Esophagus squamous epithelium (tissue), 4 donors: Measurements from ENCODE around the gene CTNND2.

Source experiments
- CTCF ChIP-seq, 6 experiments: fragments of 450-650 bp in 4 of 6; fragments of 200-600 bp in 2 of 6; sonication (generic) in 2 of 6; IDR thresholded peaks; one replicate each; pipeline ENCODE4 v1.5.1; 2016 to 2019; ENCODE audit warnings: antibody characterized with exemption in 6 of 6, mild to moderate bottlenecking in 4 of 6, moderate library complexity in 4 of 6
- POLR2A ChIP-seq, 4 donors: fragments of 450-650 bp; IDR thresholded peaks; one replicate each; pipeline ENCODE4 v1.6.1; 2017; ENCODE audit warnings: antibody characterized with exemption in 4 of 4, mild to moderate bottlenecking in 4 of 4, moderate library complexity in 3 of 4

DNA sequence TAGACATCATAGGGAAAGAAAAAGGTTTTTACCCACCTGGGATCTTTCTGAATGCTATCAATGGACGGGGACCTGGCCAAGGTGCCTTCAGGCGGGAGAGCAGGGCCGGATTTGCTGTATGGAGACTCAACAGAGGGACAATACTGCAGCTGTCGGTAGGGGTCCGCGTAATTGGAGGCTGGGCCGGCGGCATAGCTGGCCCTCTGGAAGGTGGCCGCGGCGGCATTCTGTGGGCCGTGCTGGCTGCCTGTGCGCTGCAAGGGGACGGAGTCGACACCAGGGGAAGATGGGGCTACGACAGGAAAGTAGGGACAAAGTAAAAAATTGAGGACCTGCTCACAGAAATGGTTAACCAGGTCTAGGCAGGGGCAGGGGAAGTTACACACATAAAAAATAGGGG is 557.9 kb downstream of the CTNND2 start:
- TF ChIP-seq CTCF (IDR thresholded peaks at IDR 0.05) (no peak), POLR2A (IDR thresholded peaks at IDR 0.05) (no peak)
